Small intestine (tissue), 7 donors: ENCODE results near the gene BCAS3. TPM values are rescaled to one million over a fixed set of nuclear protein-coding genes. Genes with fewer than 3 reads are reported as not detected.
"Not testable (repeated sequence)": the region's sequence is repeated elsewhere in the genome, so short reads cannot be mapped to it uniquely, and the experiment has no call there.

Experiments
- DNase-seq, 2 donors: peaks; one replicate each; pipeline versions ENCODE4 v3.0.0 to v3.0.0-alpha.2; 2013
- FAIRE-seq: peaks from 2 replicates; lab custom pipeline; 2012; peaks lifted over from hg19 to GRCh38; lab: Jason Lieb, UNC
- H3K27ac ChIP-seq, 3 donors: one replicate each; pipeline ENCODE4 v1.5.1; 2013; ENCODE audit warnings: low read length in 2 of 3, mild to moderate bottlenecking in 2 of 3, control low read depth in 1 of 3, inconsistent platforms in 1 of 3, low read depth in 1 of 3, moderate library complexity in 1 of 3
- H3K27me3 ChIP-seq, 3 donors: one replicate each; pipeline ENCODE4 v1.6.1; 2013; ENCODE audit warnings: low read length in 3 of 3, inconsistent platforms in 1 of 3; ENCODE audit not compliant: control insufficient read depth in 3 of 3, insufficient read depth in 3 of 3
- H3K36me3 ChIP-seq, 3 donors: one replicate each; pipeline ENCODE4 v1.6.1; 2013; ENCODE audit warnings: low read length in 3 of 3, inconsistent platforms in 1 of 3, low read depth in 1 of 3, mild to moderate bottlenecking in 1 of 3, moderate library complexity in 1 of 3; ENCODE audit not compliant: control insufficient read depth in 3 of 3, insufficient read depth in 2 of 3
- H3K4me1 ChIP-seq, 3 donors: one replicate each; pipeline ENCODE4 v1.6.1; 2013; ENCODE audit warnings: low read length in 2 of 3, inconsistent platforms in 1 of 3, low read depth in 1 of 3, mild to moderate bottlenecking in 1 of 3, moderate library complexity in 1 of 3; ENCODE audit not compliant: control insufficient read depth in 3 of 3, insufficient read depth in 2 of 3
- H3K4me3 ChIP-seq, 3 donors: one replicate each; pipeline ENCODE4 v1.5.1; 2013; ENCODE audit warnings: low read length in 3 of 3, control low read depth in 1 of 3, inconsistent platforms in 1 of 3, low read depth in 1 of 3, mild to moderate bottlenecking in 1 of 3, moderate library complexity in 1 of 3
- H3K9me3 ChIP-seq, 2 donors: one replicate each; pipeline ENCODE4 v1.6.1; 2013; ENCODE audit warnings: low read depth in 1 of 2, low read length in 1 of 2; ENCODE audit not compliant: control insufficient read depth in 2 of 2, insufficient read depth in 1 of 2
- WGBS, 3 donors: extraction: QIAGEN DNeasy Blood & Tissue Kit; methylation state at CpG; one replicate each; pipeline ENCODE4 v1.1.7; 2013; 5-methylcytosine and 5-hydroxymethylcytosine counted together
- polyA plus RNA-seq, 4 donors: library from polyadenylated mRNA; stranded (reverse) in 3 of 4; unstranded in 1 of 4; fragments of 200-250 nt in 3 of 4; fragments of 120-200 nt in 1 of 4; gene quantifications; one replicate each; pipeline versions ENCODE4 v1.2.1 to v1.2.3, GENCODE V29; 2013
- donor health status: healthy with polysubstance abuse.
- donor health status: control.
- donor health status: control.
- donor health status: Bipolar disorder and iron deficiency.
- donor health status: healthy.

The BCAS3 gene
- polyA plus RNA-seq, 4 donors, result 4.4 to 10.5 (median 4.8) TPM

DNA sequence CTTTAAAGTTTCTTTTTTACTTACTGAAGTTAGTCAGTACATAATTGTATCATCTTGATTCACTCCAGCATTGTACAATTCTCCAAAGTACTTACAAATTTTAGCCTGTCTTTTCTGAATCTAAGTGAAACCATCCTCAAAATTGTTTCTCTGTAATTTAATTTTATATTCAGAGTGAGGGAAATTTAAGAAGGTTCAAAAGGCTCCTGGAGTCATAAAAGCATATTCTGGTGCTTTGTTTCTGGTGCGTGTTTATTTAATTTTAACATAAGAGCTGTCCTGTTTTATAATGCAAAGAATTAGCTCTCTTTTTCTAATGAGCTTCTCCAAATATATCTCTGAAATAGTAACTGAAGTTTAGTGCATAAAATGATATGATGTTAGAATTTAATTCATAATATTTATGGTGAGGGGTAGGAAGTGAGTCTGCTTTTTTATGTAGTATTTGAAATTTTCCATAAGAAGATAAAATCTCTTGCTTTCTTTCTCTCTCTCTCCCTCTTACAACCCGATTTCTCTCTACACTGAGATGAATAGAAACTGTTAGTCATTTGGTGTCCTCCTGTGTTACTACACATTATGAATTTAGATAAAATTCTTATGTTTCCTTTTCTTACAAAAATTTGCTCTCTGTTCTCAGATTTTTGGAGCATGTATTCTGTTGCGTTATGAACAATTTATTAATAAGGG lies 339.8 kb downstream of the BCAS3 start:
- no peak for FAIRE-seq
- Histone ChIP-seq H3K27me3 (no peaks in the 10 kb centered on the region), H3K9me3 (no peaks in the 10 kb centered on the region), H3K4me3 (no peak overlapping the region), H3K4me1 (no peaks in the 10 kb centered on the region), H3K36me3 (no peaks in the 10 kb centered on the region), H3K27ac (no peak overlapping the region)
- 80 to 95% (median 95%) methylated on average over 3 of the region's 3 CpGs for WGBS, 3 donors
- DNase-seq, result no peak

DNA sequence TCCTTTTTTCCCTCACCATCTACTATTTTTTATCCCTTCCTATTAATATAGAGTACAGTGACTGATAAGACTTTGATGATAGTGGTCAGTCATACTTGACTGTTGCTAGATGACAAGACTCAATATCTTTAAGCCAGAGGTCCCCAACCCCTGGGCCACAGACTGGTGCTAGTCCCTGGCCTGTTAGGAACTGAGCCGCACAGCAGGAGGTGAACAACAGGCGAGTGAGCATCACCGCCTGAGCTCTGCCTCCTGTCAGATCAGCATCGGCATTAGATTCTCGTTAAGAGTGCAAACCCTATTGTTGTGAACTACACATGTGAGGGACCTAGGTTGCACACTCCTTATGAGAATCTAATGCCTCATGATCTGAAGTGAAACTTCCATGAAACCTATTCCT lies 341.3 kb downstream of the BCAS3 start:
- Histone ChIP-seq H3K9me3 (no peaks in the 10 kb centered on the region), H3K27me3 (no peaks in the 10 kb centered on the region), H3K27ac (no peak overlapping the region), H3K4me3 (no peak overlapping the region), H3K36me3 (no peaks in the 10 kb centered on the region), H3K4me1 (no peaks in the 10 kb centered on the region)
- DNase-seq (no peak), FAIRE-seq (no peak)
- WGBS, 3 donors, result 88 to 97% (median 97%) methylated on average over 5 of the region's 5 CpGs

DNA sequence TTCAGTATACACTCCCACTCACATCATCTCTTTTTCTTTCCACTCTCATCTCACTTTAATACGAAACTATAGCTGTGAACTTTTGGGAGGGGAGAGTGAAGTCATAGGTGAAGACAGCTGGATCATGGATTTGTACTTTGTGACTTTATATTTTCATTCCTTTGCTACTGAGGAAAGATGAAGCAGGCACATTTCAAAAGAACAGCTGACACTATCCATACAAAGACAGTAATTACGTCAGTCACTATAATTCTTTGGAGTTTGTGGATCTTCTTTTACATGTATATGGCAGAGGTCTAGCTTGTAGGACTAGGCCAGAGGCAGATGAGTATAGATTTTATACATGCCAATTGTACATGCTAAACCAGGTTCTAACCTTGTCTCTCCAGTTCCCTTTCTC lies 346.3 kb downstream of the BCAS3 start:
- H3K4me3 ChIP-seq, result no peak overlapping the region
- no peak overlapping the region for H3K27ac ChIP-seq
- WGBS, 3 donors, result 92 to 100% (median 95%) methylated on average over 2 of the region's 2 CpGs
- no peaks in the 10 kb centered on the region for H3K9me3 ChIP-seq
- H3K4me1 ChIP-seq, result no peaks in the 10 kb centered on the region
- H3K27me3 ChIP-seq, result no peaks in the 10 kb centered on the region
- DNase-seq (no peak), FAIRE-seq (no peak)
- no peaks in the 10 kb centered on the region for H3K36me3 ChIP-seq

DNA sequence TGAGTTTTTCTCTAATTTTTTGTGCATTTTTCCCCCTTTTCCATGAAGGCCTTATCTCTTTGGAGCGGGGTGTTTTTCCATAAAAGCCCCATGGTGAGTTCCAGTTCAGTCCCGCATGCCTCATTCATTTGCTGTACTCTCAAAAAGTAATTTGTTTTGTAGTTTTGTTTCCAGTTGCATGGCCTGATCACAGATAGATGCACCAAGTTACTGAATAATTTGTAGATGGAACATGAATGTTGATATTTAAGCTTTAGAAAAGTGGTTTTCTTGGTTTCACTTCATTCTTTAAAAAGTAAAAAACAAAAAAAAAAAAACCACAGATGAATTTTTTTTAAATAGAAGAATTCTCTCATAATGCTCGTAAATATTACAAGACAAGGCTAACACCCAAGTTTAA lies 349.2 kb downstream of the BCAS3 start:
- Histone ChIP-seq H3K27ac (no peak overlapping the region), H3K9me3 (no peaks in the 10 kb centered on the region), H3K4me3 (no peak overlapping the region), H3K4me1 (no peaks in the 10 kb centered on the region), H3K36me3 (no peaks in the 10 kb centered on the region), H3K27me3 (no peaks in the 10 kb centered on the region)
- DNase-seq (no peak), FAIRE-seq (peak; percentile 15)
- 90 to 95% (median 92%) methylated on average over 3 of the region's 3 CpGs for WGBS, 3 donors

DNA sequence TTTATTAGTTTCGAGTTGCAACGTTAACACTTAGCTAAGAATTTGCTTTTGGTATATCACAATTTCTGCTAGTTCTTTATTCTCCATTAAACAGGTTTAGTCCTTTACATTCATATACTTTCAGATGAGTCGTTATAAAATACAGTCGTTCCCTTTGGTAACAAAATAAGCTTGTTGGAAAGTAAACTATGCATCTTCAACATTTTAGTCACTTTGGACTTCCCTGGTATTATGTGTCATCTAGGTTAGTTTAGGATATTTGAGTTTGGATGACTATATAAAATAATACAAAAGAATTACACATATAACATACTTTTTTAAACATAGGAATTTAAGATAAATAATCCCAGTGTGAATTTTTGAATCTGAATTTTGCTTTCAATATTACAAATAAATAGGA lies 351.5 kb downstream of the BCAS3 start:
- H3K9me3 ChIP-seq, result no peaks in the 10 kb centered on the region
- 92 to 94% (median 92%) methylated on average over 4 of the region's 4 CpGs for WGBS, 3 donors
- no peak overlapping the region for H3K4me3 ChIP-seq
- no peak overlapping the region for H3K27ac ChIP-seq
- DNase-seq (no peak), FAIRE-seq (no peak)
- H3K4me1 ChIP-seq, result no peaks in the 10 kb centered on the region
- no peaks in the 10 kb centered on the region for H3K36me3 ChIP-seq
- H3K27me3 ChIP-seq, result no peaks in the 10 kb centered on the region

DNA sequence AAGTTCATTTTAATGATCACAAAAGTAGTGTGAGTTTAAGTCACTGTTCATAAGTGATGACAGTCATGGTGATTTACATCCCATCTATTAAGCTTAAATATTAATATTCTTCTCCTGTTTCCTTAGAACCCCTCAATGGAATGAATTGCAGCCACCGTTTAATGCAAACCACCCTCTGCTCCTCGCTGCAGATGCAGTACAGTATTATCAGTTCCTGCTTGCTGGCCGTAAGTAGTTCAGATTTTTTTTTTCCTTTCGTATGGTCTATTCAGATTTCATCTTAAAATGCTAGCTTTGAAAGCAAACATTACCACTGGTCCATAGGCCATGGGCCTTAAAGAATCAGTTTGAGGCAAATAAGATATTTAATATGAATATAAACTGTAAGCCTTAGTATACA lies 363.0 kb downstream of the BCAS3 start:
- 70 to 79% (median 79%) methylated on average over 4 of the region's 4 CpGs for WGBS, 3 donors
- FAIRE-seq, result no peak
- Histone ChIP-seq H3K36me3 (peaks cover 0 to 3% (median 0%) of the 10 kb centered on the region in 3 donors), H3K9me3 (no peaks in the 10 kb centered on the region), H3K4me3 (no peak overlapping the region), H3K4me1 (peaks cover 0 to 2% (median 0%) of the 10 kb centered on the region in 3 donors), H3K27ac (no peak overlapping the region), H3K27me3 (no peaks in the 10 kb centered on the region)
- no peak for DNase-seq

DNA sequence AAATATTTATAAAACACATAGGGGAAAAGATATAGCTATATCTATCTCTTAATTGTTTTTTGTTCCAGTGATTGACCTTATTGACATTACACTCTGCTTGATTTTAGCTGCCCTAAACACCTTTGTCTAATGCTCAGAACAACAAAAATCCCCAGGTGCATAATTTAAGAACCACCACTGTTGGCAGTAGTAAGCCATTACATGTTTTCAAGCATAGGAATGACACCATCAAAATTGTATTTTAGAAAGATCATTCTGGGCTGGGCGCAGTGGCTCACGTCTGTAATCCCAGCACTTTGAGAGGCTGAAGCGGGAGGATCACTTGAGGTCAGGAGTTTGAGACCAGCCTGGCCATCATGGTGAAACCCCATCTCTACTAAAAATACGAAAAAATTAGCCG lies 364.7 kb downstream of the BCAS3 start:
- 95 to 97% (median 95%) methylated on average over 5 of the region's 5 CpGs for WGBS, 3 donors
- not testable (repeated sequence) for FAIRE-seq, H3K4me1 ChIP-seq, H3K9me3 ChIP-seq, H3K27ac ChIP-seq, H3K36me3 ChIP-seq, H3K4me3 ChIP-seq, H3K27me3 ChIP-seq, DNase-seq

DNA sequence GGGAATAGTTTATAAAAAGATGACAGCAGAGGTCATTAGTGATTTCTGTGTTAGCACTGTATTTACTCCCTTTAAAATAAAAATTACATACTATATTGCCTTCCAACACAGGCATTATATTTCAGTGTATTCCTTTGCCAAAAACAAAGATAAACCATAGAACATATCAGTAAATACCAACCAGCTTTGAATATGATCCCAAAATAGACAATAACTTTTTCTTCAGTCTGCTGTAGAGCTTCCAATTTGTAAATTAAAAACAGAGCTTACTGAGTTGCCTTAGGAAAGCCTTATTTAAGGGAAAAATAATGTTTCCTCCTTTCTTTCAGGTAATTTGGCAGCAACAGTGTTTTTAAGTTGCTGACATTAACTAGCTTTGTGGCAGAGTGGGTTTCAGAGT lies 369.9 kb downstream of the BCAS3 start:
- no peak overlapping the region for H3K4me3 ChIP-seq
- no peaks in the 10 kb centered on the region for H3K4me1 ChIP-seq
- DNase-seq (no peak), FAIRE-seq (no peak)
- H3K27me3 ChIP-seq, result no peaks in the 10 kb centered on the region
- no peaks in the 10 kb centered on the region for H3K9me3 ChIP-seq
- H3K27ac ChIP-seq, result no peak overlapping the region
- H3K36me3 ChIP-seq, result no peaks in the 10 kb centered on the region
